ENCODE data around the gene TP63.
A peak's percentile ranks its signal among the peaks of the same experiment; 100 is the strongest.

Gene TP63

DNA sequence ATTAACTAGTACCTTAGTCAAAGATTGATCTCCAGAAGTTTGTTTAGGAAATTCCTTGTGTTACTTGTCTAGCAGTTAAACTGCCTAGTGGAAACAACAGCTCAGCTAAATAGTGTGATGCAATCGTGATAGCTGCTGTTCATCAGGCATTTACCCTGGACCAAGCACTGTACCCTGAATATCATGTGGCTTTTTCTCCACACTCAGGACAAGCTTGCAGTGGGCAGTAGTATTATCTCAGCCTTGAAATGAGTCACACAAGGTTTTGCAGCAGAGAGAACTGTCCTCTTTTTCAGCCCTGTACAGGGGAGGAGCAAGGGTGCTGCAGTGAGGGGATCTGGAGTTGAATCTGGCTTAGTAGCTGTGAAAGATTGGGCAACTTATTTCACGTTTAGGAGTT lies 208.4 kb downstream of the TP63 start:
- DNase-seq (ENCODE audit: low read depth) = peak; percentile 82
- H3K4me3 ChIP-seq (ENCODE audit: control insufficient read depth, low read depth, low read length) = no peak overlapping the region
- TF ChIP-seq, protein P1, sequence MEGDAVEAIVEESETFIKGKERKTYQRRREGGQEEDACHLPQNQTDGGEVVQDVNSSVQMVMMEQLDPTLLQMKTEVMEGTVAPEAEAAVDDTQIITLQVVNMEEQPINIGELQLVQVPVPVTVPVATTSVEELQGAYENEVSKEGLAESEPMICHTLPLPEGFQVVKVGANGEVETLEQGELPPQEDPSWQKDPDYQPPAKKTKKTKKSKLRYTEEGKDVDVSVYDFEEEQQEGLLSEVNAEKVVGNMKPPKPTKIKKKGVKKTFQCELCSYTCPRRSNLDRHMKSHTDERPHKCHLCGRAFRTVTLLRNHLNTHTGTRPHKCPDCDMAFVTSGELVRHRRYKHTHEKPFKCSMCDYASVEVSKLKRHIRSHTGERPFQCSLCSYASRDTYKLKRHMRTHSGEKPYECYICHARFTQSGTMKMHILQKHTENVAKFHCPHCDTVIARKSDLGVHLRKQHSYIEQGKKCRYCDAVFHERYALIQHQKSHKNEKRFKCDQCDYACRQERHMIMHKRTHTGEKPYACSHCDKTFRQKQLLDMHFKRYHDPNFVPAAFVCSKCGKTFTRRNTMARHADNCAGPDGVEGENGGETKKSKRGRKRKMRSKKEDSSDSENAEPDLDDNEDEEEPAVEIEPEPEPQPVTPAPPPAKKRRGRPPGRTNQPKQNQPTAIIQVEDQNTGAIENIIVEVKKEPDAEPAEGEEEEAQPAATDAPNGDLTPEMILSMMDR (IDR thresholded peaks at IDR 0.05; ENCODE audit: control insufficient read depth, insufficient read depth, low read depth, low read length, missing control alignments) = no peak

DNA sequence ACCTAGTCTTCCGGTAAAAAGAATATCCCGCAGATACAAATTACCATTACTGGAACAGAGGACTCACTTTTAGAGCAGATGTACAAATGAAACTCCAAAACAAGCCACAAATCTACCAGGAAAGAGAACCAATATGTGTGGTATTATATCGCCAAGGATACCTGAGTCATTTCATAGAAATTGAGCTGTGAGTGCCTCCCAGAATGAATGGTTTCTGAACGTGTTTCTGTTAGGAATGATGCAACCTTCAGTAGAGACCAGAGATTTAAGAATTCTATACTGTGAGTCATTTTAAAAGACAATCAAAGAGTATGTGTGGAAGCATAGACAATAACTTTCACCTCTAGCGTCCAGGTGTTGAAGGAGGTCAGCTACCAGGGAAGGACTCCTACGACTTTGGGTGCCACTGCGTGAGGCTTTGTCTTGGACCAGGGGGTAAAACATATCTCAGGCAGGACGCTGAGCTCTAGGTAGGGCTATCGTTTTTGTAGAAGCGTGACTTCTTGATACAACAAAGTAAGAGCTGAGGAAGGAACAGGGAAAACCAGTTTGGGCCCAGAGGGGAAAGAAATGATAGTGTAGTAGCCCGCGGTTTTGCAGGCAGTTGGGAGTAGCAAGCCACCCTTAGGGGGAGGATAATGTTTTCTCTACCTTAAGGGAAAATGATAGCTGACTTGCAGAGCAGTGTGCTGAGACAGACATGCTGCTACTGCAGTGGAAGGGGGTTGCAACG lies 210.4 kb downstream of the TP63 start:
- DNase-seq (ENCODE audit: low read depth) = peak; percentile 48
- no peak overlapping the region for H3K4me3 ChIP-seq (ENCODE audit: control insufficient read depth, low read depth, low read length)
- TF ChIP-seq, protein P1 (IDR thresholded peaks at IDR 0.05; ENCODE audit: control insufficient read depth, insufficient read depth, low read depth, low read length, missing control alignments) = no peak

DNA sequence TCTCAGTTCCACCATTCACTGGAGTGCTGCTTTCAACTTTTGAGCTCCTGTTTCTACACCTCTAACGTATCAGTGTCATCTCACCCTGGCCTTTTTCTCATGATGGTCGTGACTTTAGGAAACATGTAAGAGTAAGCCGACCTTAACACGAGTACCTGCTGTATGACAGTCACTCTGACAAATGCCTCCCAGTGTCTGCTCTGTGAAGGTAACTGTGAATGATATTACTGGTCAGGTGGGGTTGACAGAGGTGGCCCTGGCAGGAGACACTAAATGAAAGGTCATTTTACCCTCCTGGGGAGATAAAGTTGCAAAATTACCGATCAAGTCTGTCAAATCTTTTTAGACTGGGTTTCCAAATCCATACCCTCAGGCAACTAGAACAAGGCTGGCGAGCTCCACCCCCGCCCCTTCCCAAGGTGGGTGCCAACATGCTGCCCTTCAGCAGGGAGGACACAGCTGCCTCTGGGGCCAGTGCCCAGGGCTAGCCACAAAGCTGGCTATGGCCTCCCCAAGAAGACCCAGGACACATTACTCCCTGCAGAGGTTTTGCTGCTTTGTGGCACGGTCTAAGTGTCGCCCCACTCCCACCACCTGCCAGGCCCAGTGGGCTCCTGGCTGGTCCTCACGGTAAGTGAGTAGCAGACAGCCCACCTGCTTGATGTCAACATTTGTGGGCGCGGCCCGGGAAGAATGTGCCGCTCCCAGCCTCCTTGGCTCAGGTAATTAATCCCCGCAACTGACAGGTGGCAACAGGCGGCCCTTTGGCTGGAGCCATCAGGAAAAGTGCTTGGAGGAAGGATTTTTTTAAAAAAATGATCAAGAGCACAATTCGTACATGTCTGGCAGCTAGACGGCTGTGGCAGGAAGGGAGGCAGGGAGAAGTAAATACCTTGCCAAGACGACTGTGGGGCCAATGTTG lies 211.8 kb downstream of the TP63 start:
- DNase-seq (ENCODE audit: low read depth) = no peak
- TF ChIP-seq, protein P1 (IDR thresholded peaks at IDR 0.05; ENCODE audit: control insufficient read depth, insufficient read depth, low read depth, low read length, missing control alignments) = no peak
- H3K4me3 ChIP-seq (ENCODE audit: control insufficient read depth, low read depth, low read length) = no peak overlapping the region

GRCh38 chr3:189845069-189845468 lies 213.9 kb downstream of the TP63 start:
- no peak for DNase-seq (ENCODE audit: low read depth)
- no peak overlapping the region for H3K4me3 ChIP-seq (ENCODE audit: control insufficient read depth, low read depth, low read length)
- TF ChIP-seq, protein P1 (IDR thresholded peaks at IDR 0.05; ENCODE audit: control insufficient read depth, insufficient read depth, low read depth, low read length, missing control alignments) = no peak

GRCh38 chr3:189848395-189849040 lies 217.3 kb downstream of the TP63 start:
- TF ChIP-seq, protein P1 (IDR thresholded peaks at IDR 0.05; ENCODE audit: control insufficient read depth, insufficient read depth, low read depth, low read length, missing control alignments) = no peak
- no peak for DNase-seq (ENCODE audit: low read depth)
- H3K4me3 ChIP-seq (ENCODE audit: control insufficient read depth, low read depth, low read length) = no peak overlapping the region

DNA sequence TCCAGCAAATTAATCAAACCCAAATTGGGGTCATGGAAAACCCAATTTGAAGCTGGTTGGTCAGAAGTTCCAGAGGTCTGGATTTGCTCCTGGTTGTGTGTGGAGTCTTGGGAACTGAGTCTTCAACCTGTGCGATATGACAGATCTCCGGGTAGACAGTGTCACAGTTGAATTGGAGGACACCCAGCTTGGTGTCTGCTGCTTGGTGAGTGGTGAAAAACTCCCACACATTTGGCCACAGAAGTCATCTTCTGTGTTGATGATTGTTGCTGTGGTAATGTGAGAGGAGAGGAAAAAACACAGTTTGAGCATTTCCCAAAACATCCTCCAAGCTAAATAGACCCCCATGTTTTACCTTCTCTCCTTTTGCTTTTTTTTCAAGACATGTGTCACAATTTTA lies 218.1 kb downstream of the TP63 start:
- H3K4me3 ChIP-seq (ENCODE audit: control insufficient read depth, low read depth, low read length) = no peak overlapping the region
- TF ChIP-seq, protein P1 (IDR thresholded peaks at IDR 0.05; ENCODE audit: control insufficient read depth, insufficient read depth, low read depth, low read length, missing control alignments) = no peak
- DNase-seq (ENCODE audit: low read depth) = no peak
